Measurements from ENCODE around the gene DDX27. TPM values are rescaled to one million over a fixed set of nuclear protein-coding genes. Genes with fewer than 3 reads are reported as not detected.

DDX27 gene
- polyA plus RNA-seq, 1 experiment: 31.9 TPM

DNA sequence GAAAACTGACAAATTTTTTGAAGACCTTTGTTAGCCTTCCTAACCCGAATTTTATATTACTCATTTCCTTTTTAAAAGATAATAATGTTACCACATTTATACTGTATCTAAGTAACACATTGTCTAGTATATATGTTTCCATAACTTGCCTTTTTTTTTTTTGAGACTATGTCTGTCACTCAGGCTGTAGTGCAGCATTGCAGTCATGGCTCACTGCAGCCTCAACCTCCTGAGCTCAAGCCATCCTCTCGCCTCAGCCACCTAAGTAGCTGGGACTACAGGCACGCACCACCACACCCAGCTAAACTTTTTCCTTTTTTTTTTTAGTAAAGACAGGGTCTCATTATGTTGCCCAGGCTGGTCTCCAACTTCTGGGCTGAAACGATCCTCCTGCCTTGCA is 40.1 kb downstream of the DDX27 start:
- ChIA-PET CTCF (no interaction called here), POLR2A (no interaction called here)
- TF ChIP-seq, protein P1, sequence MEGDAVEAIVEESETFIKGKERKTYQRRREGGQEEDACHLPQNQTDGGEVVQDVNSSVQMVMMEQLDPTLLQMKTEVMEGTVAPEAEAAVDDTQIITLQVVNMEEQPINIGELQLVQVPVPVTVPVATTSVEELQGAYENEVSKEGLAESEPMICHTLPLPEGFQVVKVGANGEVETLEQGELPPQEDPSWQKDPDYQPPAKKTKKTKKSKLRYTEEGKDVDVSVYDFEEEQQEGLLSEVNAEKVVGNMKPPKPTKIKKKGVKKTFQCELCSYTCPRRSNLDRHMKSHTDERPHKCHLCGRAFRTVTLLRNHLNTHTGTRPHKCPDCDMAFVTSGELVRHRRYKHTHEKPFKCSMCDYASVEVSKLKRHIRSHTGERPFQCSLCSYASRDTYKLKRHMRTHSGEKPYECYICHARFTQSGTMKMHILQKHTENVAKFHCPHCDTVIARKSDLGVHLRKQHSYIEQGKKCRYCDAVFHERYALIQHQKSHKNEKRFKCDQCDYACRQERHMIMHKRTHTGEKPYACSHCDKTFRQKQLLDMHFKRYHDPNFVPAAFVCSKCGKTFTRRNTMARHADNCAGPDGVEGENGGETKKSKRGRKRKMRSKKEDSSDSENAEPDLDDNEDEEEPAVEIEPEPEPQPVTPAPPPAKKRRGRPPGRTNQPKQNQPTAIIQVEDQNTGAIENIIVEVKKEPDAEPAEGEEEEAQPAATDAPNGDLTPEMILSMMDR (IDR thresholded peaks at IDR 0.05; ENCODE audit: insufficient read depth, low read depth, low read length): no peak
- Histone ChIP-seq H3K36me3 (ENCODE audit: control insufficient read depth, insufficient read depth, low read length) (peaks cover 36% of the 10 kb centered on the region), H3K27me3 (ENCODE audit: control insufficient read depth, insufficient read depth, low read length) (no peaks in the 10 kb centered on the region), H3K4me3 (ENCODE audit: low read depth, low read length) (no peak overlapping the region)
- DNase-seq (ENCODE audit: low read depth): no peak

DNA sequence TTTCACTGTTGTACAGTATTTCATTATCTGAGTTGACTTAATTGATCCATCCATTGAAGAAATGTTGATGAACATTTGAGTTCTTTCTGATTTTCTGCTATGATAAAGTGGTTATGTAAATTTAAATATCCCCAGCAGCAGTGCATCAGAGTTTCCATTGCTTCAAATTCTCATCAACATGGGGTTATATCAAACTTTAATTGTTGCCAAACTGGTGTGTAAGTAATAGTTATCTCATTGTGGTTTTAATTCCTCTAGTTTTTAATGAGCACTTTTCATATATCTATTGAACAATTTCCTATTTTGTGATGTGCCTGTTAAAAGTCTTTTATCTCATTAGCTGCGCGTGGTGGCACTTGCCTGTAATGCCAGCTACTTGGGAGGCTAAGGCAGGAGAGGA is 40.6 kb downstream of the DDX27 start:
- POLR2A ChIA-PET: interaction anchor here (0.5 kb wide), 1 partner anchor 670 kb away, joined by 3 read pairs; no protein-coding TSS in a partner anchor
- Histone ChIP-seq H3K4me3 (ENCODE audit: low read depth, low read length) (no peak overlapping the region), H3K36me3 (ENCODE audit: control insufficient read depth, insufficient read depth, low read length) (peaks cover 37% of the 10 kb centered on the region), H3K27me3 (ENCODE audit: control insufficient read depth, insufficient read depth, low read length) (no peaks in the 10 kb centered on the region)
- CTCF ChIA-PET: no interaction called here
- no peak for DNase-seq (ENCODE audit: low read depth)
- TF ChIP-seq, protein P1 (IDR thresholded peaks at IDR 0.05; ENCODE audit: insufficient read depth, low read depth, low read length): no peak

DNA sequence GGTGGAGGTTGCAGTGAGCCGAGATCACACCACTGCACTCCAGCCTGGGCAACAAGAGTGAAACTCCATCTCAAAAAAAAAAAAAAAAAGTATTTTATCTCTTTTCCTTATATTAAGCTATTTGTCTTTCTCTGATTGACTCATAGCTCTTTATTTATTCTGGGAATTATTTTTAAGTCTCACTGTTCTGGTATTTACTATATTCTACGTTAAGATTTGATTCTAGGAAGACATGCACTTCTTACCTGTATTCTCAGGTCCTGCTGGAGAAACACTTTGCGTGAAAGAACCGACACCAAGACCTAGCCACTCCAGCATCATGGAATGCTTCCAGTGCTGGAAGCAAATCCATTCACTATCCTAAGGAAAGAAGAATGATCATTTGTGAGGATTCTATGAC is 41.0 kb downstream of the DDX27 start:
- TF ChIP-seq, protein P1 (IDR thresholded peaks at IDR 0.05; ENCODE audit: insufficient read depth, low read depth, low read length): no peak
- POLR2A ChIA-PET: interaction anchor here (0.5 kb wide), 1 partner anchor 670 kb away, joined by 3 read pairs; no protein-coding TSS in a partner anchor

DNA sequence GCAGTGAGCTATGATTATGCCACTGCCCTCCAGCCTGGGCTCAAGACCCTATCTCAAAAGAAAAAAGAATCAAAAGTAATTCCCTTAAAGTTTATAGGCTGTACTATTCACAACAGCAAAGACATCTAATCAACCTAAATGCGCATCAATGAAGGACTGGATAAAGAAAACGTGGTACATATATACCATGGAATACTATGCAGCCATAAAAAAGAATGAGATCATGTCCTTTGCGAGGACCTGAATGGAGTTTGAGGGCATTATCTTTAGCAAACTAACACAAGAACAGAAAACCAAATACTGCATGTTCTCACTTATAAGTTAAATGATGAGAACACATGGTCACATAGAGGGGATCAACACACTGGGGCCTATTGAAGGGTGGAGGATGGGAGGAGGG is 42.0 kb downstream of the DDX27 start:
- TF ChIP-seq, protein P1 (IDR thresholded peaks at IDR 0.05; ENCODE audit: insufficient read depth, low read depth, low read length): no peak
- no peak for DNase-seq (ENCODE audit: low read depth)
- no peaks in the 10 kb centered on the region for H3K27me3 ChIP-seq (ENCODE audit: control insufficient read depth, insufficient read depth, low read length)
- peaks cover 31% of the 10 kb centered on the region for H3K36me3 ChIP-seq (ENCODE audit: control insufficient read depth, insufficient read depth, low read length)
- H3K4me3 ChIP-seq (ENCODE audit: low read depth, low read length): no peak overlapping the region
- ChIA-PET POLR2A (no interaction called here), CTCF (interaction anchor here (1.5 kb wide), 1 partner anchor 15 kb away, joined by 4 read pairs; no protein-coding TSS in a partner anchor)

More for the DNA sequence above, 41.0 kb downstream of the DDX27 start:
- Histone ChIP-seq H3K36me3 (ENCODE audit: control insufficient read depth, insufficient read depth, low read length) (peaks cover 38% of the 10 kb centered on the region), H3K27me3 (ENCODE audit: control insufficient read depth, insufficient read depth, low read length) (no peaks in the 10 kb centered on the region), H3K4me3 (ENCODE audit: low read depth, low read length) (no peak overlapping the region)
- no peak for DNase-seq (ENCODE audit: low read depth)
- CTCF ChIA-PET: no interaction called here

DNA sequence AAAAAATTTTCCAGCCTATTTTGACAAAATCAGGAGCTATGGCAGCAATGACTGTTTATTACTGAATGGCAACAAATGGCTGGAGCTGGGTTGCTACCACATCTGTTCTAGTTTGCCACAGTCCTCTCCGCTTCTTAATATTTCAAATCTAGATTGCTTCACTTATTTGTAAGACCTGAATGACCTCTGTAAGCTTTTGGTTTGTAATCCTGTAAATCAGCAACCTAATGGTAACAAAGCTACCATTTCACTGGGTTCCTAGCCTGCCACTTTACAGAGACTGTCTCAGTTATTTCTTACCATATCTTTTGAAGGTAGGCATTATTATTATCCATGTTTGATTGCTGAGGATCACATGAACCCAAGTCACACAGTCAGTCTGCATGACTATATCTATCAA is 43.2 kb downstream of the DDX27 start:
- no peaks in the 10 kb centered on the region for H3K27me3 ChIP-seq (ENCODE audit: control insufficient read depth, insufficient read depth, low read length)
- POLR2A ChIA-PET: interaction anchor here (0.6 kb wide), 1 partner anchor 8 kb away, joined by 4 read pairs; no protein-coding TSS in a partner anchor
- TF ChIP-seq, protein P1 (IDR thresholded peaks at IDR 0.05; ENCODE audit: insufficient read depth, low read depth, low read length): no peak
- CTCF ChIA-PET: no interaction called here
- H3K36me3 ChIP-seq (ENCODE audit: control insufficient read depth, insufficient read depth, low read length): peaks cover 25% of the 10 kb centered on the region
- no peak for DNase-seq (ENCODE audit: low read depth)
- H3K4me3 ChIP-seq (ENCODE audit: low read depth, low read length): no peak overlapping the region

Measured in BJ (cell line).